ENCODE results near the gene C18orf63. TPM values are rescaled to one million over a fixed set of nuclear protein-coding genes. Genes with fewer than 3 reads are reported as not detected.

The C18orf63 gene
- total and polyA plus RNA-seq, 9 donors, result not detected

DNA sequence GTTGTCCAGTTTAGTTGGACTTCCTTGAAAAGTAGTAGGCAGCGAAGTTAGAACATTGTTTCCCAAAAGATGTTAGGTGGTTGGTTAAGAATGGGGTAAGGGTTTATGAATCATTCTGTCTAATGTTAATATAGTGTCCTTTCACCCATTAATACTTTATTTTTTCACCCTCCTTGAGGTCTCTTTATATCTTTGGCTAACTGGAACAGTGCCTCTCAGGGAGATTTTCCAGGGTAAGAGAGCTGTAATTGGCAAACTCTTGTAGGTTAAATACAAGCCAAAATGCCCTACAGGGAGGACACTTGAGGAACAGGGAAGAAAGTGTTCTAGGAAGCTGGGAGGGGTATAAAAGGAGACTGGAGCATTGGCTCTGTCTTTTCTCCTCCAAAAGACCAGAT, 22.3 kb downstream of the C18orf63 start:
- Histone ChIP-seq H3K36me3 (no peaks in the 10 kb centered on the region), H3K27me3 (no peaks in the 10 kb centered on the region), H3K4me1 (ENCODE audit: insufficient read depth) (no peaks in the 10 kb centered on the region), H3K27ac (no peak overlapping the region), H3K9me3 (no peaks in the 10 kb centered on the region), H3K4me3 (no peak overlapping the region)
- no peak for TF ChIP-seq EP300 (IDR thresholded peaks at IDR 0.05)
- TF ChIP-seq, protein P1, sequence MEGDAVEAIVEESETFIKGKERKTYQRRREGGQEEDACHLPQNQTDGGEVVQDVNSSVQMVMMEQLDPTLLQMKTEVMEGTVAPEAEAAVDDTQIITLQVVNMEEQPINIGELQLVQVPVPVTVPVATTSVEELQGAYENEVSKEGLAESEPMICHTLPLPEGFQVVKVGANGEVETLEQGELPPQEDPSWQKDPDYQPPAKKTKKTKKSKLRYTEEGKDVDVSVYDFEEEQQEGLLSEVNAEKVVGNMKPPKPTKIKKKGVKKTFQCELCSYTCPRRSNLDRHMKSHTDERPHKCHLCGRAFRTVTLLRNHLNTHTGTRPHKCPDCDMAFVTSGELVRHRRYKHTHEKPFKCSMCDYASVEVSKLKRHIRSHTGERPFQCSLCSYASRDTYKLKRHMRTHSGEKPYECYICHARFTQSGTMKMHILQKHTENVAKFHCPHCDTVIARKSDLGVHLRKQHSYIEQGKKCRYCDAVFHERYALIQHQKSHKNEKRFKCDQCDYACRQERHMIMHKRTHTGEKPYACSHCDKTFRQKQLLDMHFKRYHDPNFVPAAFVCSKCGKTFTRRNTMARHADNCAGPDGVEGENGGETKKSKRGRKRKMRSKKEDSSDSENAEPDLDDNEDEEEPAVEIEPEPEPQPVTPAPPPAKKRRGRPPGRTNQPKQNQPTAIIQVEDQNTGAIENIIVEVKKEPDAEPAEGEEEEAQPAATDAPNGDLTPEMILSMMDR (IDR thresholded peaks at IDR 0.05), result no peak
- TF ChIP-seq POLR2A (IDR thresholded peaks at IDR 0.05), result no peak
- no peak for DNase-seq
- intact Hi-C loops (cut with DNase I), result loop anchor here in 1 of 4 donors (5.0 kb wide), 1 partner anchor 141 kb away; no protein-coding TSS in a partner anchor
- 78 to 86% (median 85%) methylated on average over 1 of the region's 1 CpG for WGBS, 3 donors

DNA sequence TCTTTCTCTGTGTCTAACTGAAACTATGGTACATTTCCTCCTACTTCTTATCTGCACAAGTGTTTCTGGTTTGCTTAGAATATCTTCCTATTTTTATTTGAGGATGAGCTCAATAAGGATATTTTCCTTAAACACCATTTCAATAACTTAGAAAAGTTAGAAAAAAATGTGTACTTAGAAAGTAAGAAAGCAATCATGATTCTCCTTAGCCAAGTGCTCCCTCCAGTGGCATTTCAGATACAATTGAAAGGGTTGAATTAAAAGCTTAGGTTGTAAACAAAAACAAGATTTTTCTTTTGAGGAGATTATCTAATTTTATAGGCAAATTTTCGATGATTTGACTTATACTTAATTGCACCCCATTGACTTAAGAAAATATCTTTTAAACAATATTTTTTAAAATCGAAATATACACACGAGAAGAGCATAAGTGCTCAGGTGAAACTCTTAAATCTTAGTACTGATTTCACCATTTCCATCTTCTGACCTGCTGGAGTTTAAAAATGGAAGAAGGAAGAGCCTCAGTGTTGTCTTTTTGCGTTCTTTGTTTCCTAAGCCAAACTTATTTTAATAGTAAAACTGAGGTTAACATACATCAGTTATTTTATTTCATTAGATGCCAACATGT, 26.9 kb downstream of the C18orf63 start:
- Histone ChIP-seq H3K27me3 (no peaks in the 10 kb centered on the region), H3K4me1 (ENCODE audit: insufficient read depth) (no peaks in the 10 kb centered on the region), H3K36me3 (no peaks in the 10 kb centered on the region), H3K9me3 (no peaks in the 10 kb centered on the region), H3K4me3 (no peak overlapping the region), H3K27ac (no peak overlapping the region)
- intact Hi-C loops (cut with DNase I), result loop anchor here in 2 of 4 donors (2.0 to 5.0 kb wide), 2 partner anchors 145 to 146 kb away; no protein-coding TSS in a partner anchor
- TF ChIP-seq EP300 (IDR thresholded peaks at IDR 0.05), result no peak
- TF ChIP-seq, protein P1 (IDR thresholded peaks at IDR 0.05), result peak; percentile 10 to 84 (median 59)
- DNase-seq, result peak in 1 of 5 donors; percentile 47
- 2 to 7% (median 6%) methylated on average over 4 of the region's 4 CpGs for WGBS, 3 donors

DNA sequence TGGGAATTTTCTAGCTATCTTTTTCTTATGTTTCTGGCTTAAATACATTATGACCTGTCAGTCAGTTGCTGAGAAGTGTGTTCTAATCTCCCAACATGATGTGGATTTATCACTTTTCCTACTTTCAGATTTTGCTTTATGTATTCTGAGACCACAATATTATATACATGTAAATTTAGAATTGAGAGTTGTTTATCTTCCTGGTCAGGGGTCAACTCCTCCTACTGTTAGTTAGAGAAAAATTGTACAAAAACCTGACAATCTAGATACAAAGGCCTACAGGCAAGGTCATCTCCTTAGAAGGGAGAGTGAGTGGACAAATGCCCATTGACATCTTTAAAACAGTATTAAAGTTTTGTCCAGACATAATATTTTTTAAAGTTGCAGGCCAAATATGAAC, 30.6 kb downstream of the C18orf63 start:
- Histone ChIP-seq H3K9me3 (no peaks in the 10 kb centered on the region), H3K4me1 (ENCODE audit: insufficient read depth) (no peaks in the 10 kb centered on the region), H3K27me3 (no peaks in the 10 kb centered on the region), H3K4me3 (no peak overlapping the region), H3K36me3 (no peaks in the 10 kb centered on the region), H3K27ac (no peak overlapping the region)
- intact Hi-C loops (cut with DNase I), result no loop called here
- no peak for DNase-seq
- TF ChIP-seq POLR2A (IDR thresholded peaks at IDR 0.05), result no peak
- TF ChIP-seq EP300 (IDR thresholded peaks at IDR 0.05), result no peak
- TF ChIP-seq, protein P1 (IDR thresholded peaks at IDR 0.05), result no peak

DNA sequence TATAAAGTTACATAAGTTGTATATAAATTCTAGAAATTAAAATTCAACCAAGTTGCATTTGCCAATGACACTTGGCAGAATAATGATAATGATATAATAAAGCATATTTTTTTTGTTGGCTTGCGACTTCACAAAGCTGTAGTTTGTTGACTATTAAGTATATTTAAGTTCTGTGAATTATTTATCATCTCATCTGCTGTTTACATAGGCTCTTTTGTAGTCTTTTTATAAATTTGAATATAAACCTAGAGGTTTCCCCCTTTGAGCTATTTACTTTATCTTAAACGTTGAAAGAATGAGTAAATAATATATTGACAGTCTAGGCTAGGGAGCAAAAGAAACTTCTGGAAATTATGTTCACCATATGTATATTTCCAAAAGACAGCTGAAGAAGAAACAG, 32.9 kb downstream of the C18orf63 start:
- Histone ChIP-seq H3K9me3 (no peaks in the 10 kb centered on the region), H3K27me3 (no peaks in the 10 kb centered on the region), H3K27ac (no peak overlapping the region), H3K4me1 (ENCODE audit: insufficient read depth) (no peaks in the 10 kb centered on the region), H3K4me3 (no peak overlapping the region), H3K36me3 (no peaks in the 10 kb centered on the region)
- WGBS, 3 donors, result 50 to 64% (median 51%) methylated on average over 2 of the region's 2 CpGs
- intact Hi-C loops (cut with DNase I), result no loop called here
- DNase-seq, result no peak
- TF ChIP-seq POLR2A (IDR thresholded peaks at IDR 0.05) (no peak), EP300 (IDR thresholded peaks at IDR 0.05) (no peak)
- TF ChIP-seq, protein P1 (IDR thresholded peaks at IDR 0.05), result no peak

All from ovary (tissue), 9 donors.